ENCODE data around the gene RNF130.
A peak's percentile ranks its signal among the peaks of the same experiment; 100 is the strongest.

RNF130 gene

GRCh38 chr5:179912951-179913350 is 158.6 kb downstream of the RNF130 start:
- DNase-seq: no peak

- DNase-seq: no peak
Measured at GRCh38 chr5:179912386-179912785, 159.2 kb downstream of the RNF130 start.

- DNase-seq: no peak
Measured at GRCh38 chr5:179909224-179909623, 162.3 kb downstream of the RNF130 start.

- no peak for DNase-seq
Measured at GRCh38 chr5:179908528-179908927, 163.0 kb downstream of the RNF130 start.

GRCh38 chr5:179907556-179908324 is 163.8 kb downstream of the RNF130 start, which contains the start of gene TBC1D9B:
TBC1D9B (minus strand) TSS chr5:179907897; CDS start chr5:179907821, 76 bp downstream.
- peak; percentile 57 for DNase-seq

- no peak for DNase-seq
Measured at GRCh38 chr5:179906795-179907555, 164.6 kb downstream of the RNF130 start.

GRCh38 chr5:179906294-179906794 is 165.2 kb downstream of the RNF130 start:
- DNase-seq: no peak

GRCh38 chr5:179905161-179905560 is 166.4 kb downstream of the RNF130 start:
- DNase-seq: no peak

Data from activated gamma-delta T cell treated with Interleukin-2 at 50 U/mL for 16 hours (primary cell).